HG02884 (cell line): ENCODE data around the gene CMSS1.

Experiments
- ATAC-seq: cut with Tn5 transposase; IDR thresholded peaks from one replicate; pipeline ENCODE4 v1.9.1; 2021; ENCODE audit warnings: mild to moderate bottlenecking, moderate library complexity; ENCODE audit not compliant: unreplicated experiment

The CMSS1 gene

DNA sequence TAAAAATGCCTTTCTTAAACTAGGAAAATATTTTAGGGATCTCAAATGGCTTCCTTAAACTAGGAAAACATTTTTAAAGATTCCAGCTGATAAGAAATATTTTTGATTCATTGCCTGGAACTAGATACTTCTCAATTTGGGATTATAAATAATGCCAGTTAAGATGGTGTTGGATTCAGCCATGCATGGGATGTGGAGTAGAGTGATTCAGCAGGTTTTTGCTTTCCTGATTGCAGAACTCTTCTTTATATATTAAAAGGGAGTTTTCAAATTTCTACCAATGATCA lies 281.1 kb downstream of the CMSS1 start:
- no peak for ATAC-seq

DNA sequence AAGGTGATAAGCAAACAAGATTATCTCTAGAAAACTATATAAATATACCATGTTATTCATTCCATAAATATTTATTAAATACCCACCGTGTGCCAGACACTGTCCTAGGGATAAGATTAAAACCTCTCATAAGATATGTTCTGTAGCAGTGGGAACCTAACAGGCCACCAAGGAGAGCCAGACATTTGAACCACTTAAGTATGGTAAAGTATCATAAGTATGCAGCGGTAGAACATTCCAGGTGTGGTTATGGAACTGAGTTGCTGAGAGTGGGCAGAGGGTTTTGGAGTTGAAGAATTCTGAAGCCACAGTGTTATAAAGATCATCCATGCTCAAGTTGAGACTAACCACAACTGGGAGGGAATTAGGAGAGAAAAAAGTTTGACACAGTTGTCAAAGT lies 282.0 kb downstream of the CMSS1 start:
- no peak for ATAC-seq

DNA sequence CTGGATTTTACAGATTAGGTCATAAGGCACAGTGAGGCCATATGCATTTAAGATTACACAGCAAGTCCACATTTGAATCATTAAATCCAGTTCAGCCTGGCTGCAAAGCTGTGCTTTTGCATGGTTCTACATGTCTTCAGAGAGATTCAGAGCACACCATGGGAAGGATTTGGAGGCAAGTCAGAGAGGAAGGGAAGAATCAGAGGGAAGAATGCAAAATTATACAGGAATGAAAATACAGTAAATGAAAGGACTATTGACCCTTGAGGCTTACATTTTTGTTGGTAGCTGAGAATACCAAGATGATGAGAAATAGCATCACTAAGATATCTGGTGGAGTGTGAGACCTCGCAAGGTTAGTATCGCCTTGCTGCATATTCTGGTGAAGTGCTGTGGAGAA lies 282.8 kb downstream of the CMSS1 start:
- no peak for ATAC-seq

DNA sequence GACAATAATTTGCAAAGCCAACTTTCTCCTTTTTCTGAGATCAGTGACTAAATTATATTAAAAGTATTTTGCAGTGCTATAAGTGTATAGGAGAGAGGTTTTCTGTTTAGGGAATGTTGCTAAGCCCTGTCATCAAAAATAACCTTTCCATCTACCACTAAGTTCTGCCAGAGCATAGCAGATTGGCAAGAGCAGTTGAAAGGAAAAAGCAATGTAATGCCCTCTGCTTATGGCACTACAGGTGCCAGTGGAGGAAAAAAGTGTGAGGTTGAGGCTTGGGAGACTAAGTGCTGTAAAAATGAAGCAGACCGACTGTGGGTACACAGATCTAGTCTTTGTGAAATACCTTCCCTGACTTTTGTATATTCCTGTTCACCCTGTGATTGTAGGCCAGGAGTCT lies 285.1 kb downstream of the CMSS1 start:
- ATAC-seq, result no peak

DNA sequence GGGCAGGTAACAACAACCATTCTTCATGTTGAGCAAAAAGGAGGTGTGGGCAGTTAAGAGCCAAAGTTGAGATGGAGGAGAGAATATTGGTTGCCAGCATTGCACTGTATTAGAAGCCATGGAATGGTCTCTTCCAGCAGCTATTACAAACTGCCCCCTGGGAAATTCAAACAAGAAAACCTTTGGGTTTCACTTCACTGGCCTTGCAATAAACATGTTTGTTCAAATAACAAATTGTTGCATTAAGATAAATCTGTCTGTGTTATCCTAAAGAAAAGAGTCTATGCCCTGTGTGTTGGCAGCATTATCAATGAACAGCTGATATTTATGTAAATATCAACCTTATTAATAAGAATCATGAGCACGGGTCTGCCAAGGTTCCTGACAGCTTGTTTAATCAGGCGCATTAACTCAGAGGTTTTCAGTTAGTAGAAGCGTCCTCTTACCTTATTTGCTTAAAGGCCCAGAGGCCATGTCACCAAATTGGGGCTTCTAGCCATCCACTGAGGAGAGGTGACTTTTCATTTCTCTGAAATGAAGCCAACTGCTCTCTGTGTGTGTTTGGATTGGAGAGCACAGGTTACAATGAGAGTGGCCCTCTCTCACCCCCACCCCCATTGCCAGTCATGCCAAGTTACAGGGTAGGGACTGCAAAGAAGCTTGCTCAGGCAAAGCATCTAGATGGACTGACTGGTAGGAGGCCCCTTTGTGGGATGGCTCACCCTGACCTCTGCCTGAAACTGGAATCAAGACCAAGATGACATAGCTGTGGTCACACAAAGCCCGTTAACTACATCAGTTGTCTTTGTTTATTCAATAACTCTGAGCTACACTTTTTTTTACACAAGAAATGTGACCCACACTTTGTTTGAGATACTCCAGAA lies 286.1 kb downstream of the CMSS1 start:
- ATAC-seq, result peak; percentile 72

DNA sequence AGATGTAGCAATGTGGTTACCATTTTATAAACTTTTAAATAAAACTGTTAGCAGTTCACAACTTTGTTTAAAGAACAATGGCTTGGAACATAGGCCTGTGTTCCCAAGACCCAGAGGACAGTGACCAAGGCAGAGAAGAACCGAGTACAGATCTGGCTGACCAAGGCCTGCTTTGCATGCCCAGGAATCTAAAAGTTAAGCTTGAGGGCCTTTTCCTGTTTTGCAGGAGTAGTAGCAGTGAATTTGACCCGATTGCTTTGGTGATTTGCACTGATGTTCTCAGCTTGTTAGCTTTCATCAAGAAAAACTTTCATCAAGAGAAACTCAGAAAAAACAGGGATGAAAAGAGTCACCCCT lies 286.8 kb downstream of the CMSS1 start:
- ATAC-seq, result peak; percentile 17

DNA sequence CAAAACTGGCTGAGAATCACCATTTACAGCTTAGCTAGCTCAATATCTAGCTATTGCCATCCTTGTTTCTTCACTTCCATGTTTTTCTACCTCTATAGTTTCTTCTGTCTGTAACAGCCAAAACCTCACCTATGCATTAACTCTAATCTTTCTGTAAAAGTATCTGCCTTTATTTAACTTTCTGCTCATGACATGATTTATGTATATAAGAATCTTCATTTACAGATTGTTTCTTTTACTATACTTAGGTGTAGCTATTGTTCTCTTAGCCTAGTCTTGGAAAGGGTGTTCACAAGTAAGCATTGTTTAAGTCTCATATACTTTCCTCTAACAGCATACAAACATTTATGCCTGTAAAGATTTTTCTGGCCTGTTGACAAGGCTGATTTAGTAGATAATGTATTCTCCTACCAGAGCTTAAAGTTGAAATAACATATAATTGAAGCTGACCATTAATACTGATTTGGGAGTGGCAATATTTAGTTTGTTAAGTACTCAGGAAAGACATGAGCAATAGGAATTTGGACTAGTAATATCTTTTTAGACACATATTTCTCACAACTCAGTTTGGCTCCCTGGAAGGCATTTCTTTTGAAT lies 287.3 kb downstream of the CMSS1 start:
- no peak for ATAC-seq

DNA sequence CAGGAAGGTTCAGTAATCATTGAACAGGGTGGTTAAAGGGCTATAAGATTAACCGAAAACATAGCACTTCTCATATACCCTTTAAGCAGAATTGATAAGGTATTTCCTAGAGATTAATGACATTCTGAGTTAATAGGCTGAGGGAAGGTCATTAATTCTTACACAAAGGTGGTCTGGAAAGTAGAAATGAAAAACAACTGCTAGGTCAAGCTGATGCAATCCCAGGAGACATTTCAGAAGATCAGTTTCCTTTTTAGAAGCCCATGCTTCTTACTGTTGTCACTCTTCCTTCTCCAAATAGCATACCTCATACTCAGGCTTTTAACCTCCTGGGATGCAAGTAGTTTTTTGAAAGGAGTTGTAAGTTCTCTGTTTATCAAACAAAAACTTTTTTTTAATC lies 287.8 kb downstream of the CMSS1 start:
- peak; percentile 33 for ATAC-seq

DNA sequence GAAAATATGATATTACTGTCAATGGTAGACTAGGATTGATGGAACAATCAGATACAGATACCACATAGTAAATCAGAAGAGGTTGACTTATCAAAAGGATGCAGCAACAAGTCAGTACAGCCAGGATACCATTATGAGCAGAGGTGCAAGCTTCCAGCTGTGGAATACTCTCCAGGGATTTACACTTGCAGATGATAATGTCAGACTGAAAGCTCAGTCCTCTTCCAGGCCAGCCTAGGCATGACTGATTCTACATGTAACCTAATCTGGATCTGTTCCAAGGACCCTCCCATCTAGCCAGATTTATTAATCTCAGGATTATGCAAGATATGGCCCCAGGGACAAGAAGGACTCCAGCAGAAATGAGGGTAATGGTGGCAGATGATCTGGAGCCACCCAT lies 288.4 kb downstream of the CMSS1 start:
- no peak for ATAC-seq

DNA sequence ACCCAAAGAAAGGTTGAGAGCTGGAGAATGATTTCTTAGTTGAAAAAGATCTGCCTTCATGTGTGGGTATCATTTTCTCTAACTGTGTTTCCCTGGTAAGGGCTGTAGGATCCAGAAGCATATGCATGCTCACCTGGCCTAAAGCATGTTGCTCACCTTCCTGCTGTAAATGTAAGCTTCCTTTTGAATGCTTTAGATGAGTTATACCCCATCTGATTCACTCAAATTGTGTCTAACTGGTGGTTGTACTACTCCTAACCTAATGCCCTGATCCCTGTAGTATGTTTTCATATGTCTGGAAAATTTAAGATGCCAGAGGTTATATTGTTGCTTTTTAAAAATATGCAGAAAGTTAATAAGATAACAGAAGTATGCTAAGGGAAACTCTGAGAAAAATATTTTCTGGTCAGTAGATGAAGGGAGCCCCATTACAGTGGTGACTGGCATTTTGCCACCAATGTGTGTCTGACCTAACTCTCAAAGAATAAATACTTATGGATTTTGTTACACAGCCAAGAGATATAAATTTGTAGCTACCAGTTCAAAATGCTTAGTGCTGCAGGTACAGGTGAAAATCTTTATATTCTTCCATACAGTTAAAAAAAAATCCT lies 289.0 kb downstream of the CMSS1 start:
- no peak for ATAC-seq

DNA sequence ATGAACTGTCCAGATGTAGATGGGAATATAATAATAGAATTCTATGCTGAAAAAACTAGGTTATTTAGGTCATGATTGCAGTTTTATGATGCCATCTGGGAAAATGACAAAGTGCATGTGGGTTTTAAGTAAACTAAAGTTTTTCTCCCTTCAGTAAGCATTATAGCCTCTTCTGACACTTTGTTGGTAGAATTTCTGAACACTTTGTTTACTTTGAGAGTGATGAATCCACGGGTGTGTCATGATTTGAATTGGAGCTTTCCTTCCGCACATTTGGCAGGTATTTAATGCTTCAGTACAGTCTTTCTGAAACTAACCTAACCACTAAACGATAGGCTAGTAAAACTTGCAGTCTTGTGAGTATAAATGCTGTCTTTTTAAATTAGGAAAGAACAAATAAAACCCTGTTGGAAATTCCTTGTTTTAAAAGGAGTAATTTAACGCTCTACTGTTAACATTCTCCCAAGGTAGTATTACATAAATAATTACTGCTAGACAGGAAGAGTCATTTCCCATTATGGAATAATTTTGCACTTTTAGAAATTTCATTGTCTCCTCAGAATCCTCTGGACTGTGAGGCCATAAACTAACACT lies 289.7 kb downstream of the CMSS1 start:
- no peak for ATAC-seq

DNA sequence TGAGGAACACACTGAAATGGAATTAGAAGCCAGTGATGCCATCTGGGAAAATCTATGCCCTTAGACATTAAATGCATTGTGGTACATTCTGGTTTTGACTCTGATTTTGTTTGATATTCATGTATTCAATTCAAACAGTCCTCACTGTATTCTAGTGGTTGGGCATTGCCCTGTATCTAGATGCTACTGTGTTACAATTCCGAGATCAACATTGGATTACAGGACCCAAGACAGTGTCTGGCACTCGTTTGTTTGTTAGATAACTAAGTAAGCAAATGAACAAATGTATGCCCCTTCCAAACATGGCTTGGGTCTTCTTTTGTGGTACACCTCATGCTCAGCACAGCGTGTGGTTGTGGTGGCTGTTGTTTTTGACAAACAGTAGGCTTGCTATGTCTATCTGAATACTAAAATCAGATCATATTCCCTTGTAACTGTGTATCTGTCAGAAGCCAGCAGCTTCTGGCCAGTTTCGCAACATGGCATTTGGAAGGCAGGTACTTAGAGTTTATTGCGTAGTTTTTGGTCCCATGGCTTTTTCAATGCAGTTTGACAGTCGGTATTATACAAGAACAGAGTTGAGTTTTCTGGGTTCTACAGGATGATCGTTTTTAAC lies 290.9 kb downstream of the CMSS1 start:
- ATAC-seq, result no peak

DNA sequence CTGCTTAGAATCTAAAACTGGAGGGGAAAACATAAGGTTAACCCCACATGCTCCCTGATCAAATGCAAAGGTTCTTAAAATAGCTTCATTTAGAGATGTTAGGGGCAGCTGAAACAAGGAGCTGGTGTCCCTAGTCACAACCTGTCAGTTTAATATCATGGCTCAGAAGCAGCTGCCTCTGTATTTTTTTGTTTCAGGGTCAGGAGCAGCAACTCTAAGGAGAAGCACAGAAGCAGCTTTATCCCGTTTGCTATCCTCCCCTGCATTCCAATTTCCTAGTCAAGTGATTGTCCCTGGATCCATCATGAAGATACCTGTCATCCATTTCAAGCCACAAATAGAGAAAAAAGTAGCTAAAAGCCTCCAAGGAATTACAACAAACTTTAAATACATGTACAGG lies 292.5 kb downstream of the CMSS1 start:
- no peak for ATAC-seq

DNA sequence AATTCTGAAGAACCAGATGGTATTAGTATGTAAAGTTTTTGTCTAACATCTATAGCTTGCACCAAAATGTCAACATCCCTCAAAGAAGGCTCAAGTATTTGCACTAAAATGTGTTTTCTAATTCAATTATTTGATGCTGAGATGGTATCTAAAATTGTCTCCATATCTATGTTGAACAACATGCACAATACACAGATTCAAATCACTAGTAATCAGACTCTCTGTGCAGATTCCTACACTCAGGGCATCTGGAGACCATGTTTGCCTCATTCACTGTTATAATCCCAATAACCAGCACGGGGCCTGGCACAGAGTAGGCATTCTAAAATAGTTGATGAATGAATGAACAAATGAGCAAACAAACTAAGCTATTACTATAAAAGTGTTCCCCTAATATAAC lies 294.1 kb downstream of the CMSS1 start:
- ATAC-seq, result no peak

DNA sequence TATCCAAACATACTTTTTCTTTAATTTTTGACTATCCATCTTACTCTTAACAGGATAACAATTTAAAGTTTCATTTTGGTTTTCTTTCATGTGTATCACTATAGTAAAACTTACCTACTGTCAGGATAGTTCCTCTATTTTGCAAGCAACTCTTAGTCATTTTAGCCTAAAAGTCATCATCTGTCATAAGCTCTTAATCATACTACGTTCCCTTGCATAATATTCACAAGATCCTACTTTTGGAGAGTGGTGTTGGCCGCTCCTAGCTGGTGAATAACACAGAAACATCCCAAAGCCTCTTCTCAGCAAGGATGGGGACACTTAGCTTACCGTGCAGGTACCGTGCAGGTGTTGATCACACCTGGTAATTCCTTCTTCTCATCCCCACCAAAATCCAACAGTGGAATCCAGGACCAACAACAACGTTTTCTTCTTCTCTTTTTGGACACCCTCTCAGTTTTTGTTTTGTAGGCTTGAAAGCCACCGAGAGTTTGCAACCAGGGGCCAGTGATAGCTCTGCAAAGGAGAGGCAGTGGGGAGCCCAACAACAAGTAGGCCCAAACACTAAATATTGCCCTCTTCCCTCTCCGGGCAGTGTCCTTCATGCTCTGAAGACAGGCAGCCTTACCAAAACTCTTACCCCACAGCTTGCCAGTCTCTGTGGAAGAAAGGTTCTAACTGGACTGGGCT lies 296.2 kb downstream of the CMSS1 start:
- ATAC-seq, result no peak

DNA sequence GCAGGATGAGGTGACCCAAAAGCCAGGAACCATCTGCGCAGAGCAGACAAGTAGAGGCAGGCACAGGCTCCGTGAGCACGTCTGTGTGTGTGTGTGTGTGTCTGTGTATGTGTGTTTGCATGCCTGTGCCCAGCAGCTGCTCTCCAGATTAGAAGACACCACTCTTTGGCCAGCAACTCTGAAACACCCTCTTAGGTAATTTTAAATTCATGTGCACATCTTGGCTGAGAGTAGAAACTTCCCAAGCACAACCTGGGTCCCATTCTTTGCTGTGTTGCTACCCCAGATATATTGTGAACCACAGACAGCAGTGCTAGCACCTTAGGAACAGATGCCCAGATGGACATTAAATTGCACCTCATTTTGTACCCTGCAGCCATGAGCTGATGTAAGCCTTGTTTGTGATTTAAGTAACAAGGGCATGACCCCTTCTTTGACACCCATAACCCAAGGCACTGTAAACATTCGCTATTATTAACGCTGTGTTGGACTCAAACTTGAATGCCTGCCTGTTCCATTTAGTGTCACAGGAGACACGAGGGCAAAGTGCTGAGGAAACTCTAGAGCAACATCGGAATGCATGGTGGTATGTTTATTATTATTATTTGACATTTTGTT lies 296.9 kb downstream of the CMSS1 start, which contains the start of gene FILIP1L:
Gene FILIP1L (minus strand): TSS at position 89 of the 618 bp plus-strand sequence.
- no peak for ATAC-seq

DNA sequence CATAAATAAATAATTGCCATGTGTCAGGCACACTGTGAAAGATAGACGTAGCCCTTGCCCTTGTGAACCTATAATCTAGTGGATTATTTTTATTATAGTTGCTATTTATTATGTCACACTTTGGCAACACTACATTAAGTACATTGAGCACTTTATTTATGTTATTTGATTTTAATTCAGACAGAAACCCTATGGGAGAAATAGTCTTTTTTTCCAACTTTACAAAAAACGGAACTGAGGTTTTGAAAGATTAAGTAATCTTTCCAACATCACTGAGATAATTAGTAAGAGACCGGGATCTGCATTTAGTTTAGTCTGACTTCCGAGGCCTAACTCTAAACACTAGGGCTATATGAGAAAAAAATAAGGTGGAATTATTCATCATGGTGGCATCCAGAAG lies 299.4 kb downstream of the CMSS1 start:
- ATAC-seq, result no peak

DNA sequence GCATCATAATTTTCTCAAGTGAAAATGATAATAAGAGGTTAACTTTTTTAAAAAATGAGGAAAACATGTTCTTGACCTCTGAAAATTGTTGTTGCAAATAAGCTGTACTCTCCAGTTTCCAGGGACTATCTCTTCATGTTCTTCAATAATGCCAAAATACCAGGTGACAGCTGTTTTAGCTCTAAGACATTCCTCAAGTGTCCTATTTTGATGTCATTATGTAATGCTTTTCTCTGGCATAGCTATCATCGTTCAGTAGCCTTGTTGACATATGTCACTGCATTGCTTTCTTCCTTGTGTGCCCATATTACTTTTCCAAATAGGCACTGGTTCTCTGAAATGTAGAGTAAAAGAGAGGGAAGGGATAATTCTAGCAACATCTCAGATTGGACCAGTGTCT lies 302.4 kb downstream of the CMSS1 start:
- no peak for ATAC-seq

DNA sequence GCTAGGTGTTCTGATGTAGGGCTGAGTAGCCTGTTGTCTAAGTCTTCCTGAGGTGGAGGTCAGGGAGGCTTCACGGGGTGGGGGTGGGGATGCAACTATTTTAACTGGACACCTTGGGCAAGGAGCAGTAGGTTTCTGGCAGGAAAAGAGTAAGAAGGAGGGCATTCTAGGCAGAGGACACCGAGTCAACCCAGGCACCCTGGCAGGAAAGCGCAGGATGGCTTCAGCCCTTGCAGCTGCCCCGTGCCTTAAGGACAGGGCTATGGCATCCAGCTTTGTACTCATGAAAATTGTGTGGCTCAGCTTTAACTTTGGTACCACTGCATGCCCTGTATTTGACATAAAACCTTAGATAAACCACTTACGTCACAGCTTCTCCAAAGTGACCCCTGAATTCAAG lies 303.0 kb downstream of the CMSS1 start:
- no peak for ATAC-seq

DNA sequence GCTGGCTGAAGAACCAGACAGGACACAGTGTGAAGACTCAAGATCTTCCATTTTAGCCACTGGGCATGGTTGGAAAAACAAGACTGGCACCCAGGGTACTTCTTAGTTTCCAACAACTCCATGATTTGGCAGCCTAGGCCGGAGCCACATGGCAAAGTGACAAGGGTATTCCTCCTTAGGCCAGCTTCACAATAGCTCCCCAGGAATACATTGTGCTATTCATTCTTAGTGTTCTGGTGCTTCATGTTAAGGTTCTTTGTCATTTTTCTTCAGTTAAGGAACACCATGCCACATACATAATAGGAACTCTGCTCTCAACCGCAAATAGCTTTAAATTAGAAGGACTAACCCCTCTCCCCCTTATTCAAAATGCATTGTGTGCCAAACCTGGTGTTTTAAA lies 304.7 kb downstream of the CMSS1 start:
- ATAC-seq, result no peak

DNA sequence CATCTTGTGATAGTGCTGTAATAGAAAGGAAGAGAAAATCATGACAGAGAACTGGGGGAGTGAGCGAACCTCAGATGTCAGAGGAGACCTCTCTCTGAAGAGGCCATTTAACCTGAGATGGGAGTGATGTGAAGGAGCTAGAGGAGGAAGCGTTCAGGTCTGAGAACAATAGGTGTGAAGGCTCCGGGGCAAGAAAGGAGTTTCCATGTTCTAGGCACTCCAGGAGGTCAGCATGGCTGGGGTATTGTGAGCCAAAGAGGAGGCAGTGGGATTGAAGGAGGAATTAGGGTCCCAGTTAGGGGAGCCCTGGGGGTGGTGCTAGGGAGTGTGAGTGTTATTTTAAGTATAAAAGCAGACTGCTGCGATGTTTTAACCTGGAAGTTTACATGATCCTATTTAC lies 305.4 kb downstream of the CMSS1 start:
- ATAC-seq, result no peak
